PC-9 (cell line): ENCODE results near the gene ZNF638.

Experiments
- CTCF ChIP-seq: fragments of 200-600 bp; sonication (generic); conservative IDR thresholded peaks from 2 replicates; pipeline ENCODE4 v1.6.1; 2017; ENCODE audit warnings: mixed run types, antibody characterized with exemption, mild to moderate bottlenecking, moderate library complexity
- EZH2 ChIP-seq: fragments of 200-600 bp; sonication (generic); IDR thresholded peaks from 2 replicates; pipeline ENCODE4 v1.8.0; 2017; ENCODE audit warnings: antibody characterized with exemption, low read depth

GRCh38 chr2:71451705-71452104 is 120.1 kb downstream of the ZNF638 start:
- TF ChIP-seq EZH2 (no peak), CTCF (no peak)
